ENCODE results near the gene HTT-AS. TPM values are rescaled to one million over a fixed set of nuclear protein-coding genes. Genes with fewer than 3 reads are reported as not detected.

The HTT-AS gene
- not detected in 2 replicates for total RNA-seq
- not detected in 2 replicates for polyA plus RNA-seq

GRCh38 chr4:3074078-3074845, at the start of gene HTT-AS, which contains the start of gene HTT:
HTT-AS (minus strand) TSS chr4:3074538.
HTT (plus strand) TSS chr4:3074681; CDS start chr4:3074826, 145 bp downstream.
- TF ChIP-seq EZH2phosphoT487 (IDR thresholded peaks at IDR 0.05; ENCODE audit: low read depth, severe bottlenecking, unreplicated experiment) (no peak), CTCF (IDR thresholded peaks at IDR 0.05; ENCODE audit: poor library complexity) (peak; percentile 6), EZH2 (IDR thresholded peaks at IDR 0.05; ENCODE audit: borderline replicate concordance) (no peak)
- H3K27me3 ChIP-seq: no peaks in the 10 kb centered on the region
- 2% methylated on average over 35 of the region's 81 CpGs for WGBS (ENCODE audit: low lambda C conversion rate, missing lambda C conversion rate)
- peaks cover 23% of the 10 kb centered on the region for H4K20me1 ChIP-seq (ENCODE audit: insufficient read depth, poor library complexity, severe bottlenecking)
- H3K79me2 ChIP-seq: peaks cover 36% of the 10 kb centered on the region
- H3K4me3 ChIP-seq: peak within 1 kb of the TSS; percentile 92
- no peaks in the 10 kb centered on the region for H3K9me2 ChIP-seq (replicated peaks; ENCODE audit: insufficient read depth)
- peak within 1 kb of the TSS; percentile 95 for H3K27ac ChIP-seq
- H3K4me2 ChIP-seq: peak within 1 kb of the TSS; percentile 100
- peak; percentile 98 for DNase-seq (ENCODE audit: low spot score)
- H2AFZ ChIP-seq: peak within 1 kb of the TSS; percentile 93
- H3K36me3 ChIP-seq (replicated peaks; ENCODE audit: insufficient read depth, low read depth): no peaks in the 10 kb centered on the region
- H3K4me1 ChIP-seq (ENCODE audit: insufficient read depth): peaks cover 17% of the 10 kb centered on the region
- no peaks in the 10 kb centered on the region for H3K9me3 ChIP-seq (ENCODE audit: low read depth)

DNA sequence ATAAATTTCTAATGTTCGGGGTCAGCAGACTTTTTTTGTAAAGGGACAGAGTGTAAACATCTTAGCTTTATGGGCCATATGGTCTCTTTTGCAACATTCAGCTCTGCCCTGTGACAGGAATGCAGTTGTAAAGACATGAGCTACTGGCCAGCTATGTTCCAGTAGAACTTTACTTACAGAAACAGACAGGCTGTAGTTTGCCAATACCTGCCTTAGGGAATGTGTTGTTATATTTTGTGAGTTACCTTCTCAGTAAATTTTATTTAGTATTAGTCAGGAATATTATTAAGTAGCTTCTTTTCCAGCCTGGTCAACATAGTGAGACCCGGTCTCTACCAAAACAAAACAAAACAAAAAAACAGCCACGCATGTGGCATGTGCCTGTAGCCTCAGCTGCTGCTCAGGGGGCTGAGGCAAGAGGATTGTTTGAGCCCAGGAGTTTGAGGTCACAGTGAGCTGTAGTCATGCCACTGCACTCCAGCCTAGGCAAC, 48.9 kb upstream of the HTT-AS start:
- H3K9me3 ChIP-seq (ENCODE audit: low read depth): no peaks in the 10 kb centered on the region
- no peak overlapping the region for H3K4me3 ChIP-seq
- WGBS (ENCODE audit: low lambda C conversion rate, missing lambda C conversion rate): 56% methylated on average over 3 of the region's 3 CpGs
- no peaks in the 10 kb centered on the region for H3K27me3 ChIP-seq
- peak; percentile 26 for DNase-seq (ENCODE audit: low spot score)
- H2AFZ ChIP-seq: no peak overlapping the region
- H3K4me1 ChIP-seq (ENCODE audit: insufficient read depth): peaks cover 16% of the 10 kb centered on the region
- H4K20me1 ChIP-seq (ENCODE audit: insufficient read depth, poor library complexity, severe bottlenecking): no peaks in the 10 kb centered on the region
- no peaks in the 10 kb centered on the region for H3K79me2 ChIP-seq
- peak overlapping the region; percentile 86 for H3K27ac ChIP-seq
- no peaks in the 10 kb centered on the region for H3K36me3 ChIP-seq (replicated peaks; ENCODE audit: insufficient read depth, low read depth)
- TF ChIP-seq EZH2phosphoT487 (IDR thresholded peaks at IDR 0.05; ENCODE audit: low read depth, severe bottlenecking, unreplicated experiment) (no peak), EZH2 (IDR thresholded peaks at IDR 0.05; ENCODE audit: borderline replicate concordance) (no peak), CTCF (IDR thresholded peaks at IDR 0.05; ENCODE audit: poor library complexity) (no peak)
- peak overlapping the region; percentile 46 for H3K4me2 ChIP-seq
- no peaks in the 10 kb centered on the region for H3K9me2 ChIP-seq (replicated peaks; ENCODE audit: insufficient read depth)

DNA sequence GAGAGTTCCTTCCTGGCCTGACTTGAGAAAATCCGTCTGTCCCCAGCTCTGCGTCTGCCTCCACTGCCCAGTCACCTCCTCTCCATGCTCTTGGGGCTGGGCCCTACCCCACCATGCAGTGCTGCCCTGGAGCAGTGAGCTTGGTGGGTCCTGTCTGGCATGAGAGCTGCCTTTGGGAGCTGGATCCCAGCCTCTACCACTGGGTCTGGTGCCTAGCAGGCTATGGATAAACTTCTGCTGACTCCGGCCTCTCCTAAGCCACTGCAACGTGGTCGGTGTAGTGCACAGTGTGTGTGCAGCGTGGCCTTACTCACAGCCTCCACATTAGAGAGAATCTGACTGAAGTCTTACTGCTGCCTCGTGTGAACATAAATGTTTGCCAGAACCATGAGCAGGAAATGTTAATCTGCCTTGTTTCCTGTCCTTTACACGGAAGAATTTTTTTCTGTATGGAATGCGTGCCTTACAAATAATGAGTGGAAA, 47.8 kb upstream of the HTT-AS start:
- no peak overlapping the region for H3K4me2 ChIP-seq
- no peak overlapping the region for H3K4me3 ChIP-seq
- DNase-seq (ENCODE audit: low spot score): peak; percentile 42
- H3K27ac ChIP-seq: peak overlapping the region; percentile 86
- H2AFZ ChIP-seq: no peak overlapping the region
- WGBS (ENCODE audit: low lambda C conversion rate, missing lambda C conversion rate): 62% methylated on average over 9 of the region's 9 CpGs
- H4K20me1 ChIP-seq (ENCODE audit: insufficient read depth, poor library complexity, severe bottlenecking): no peaks in the 10 kb centered on the region
- no peaks in the 10 kb centered on the region for H3K36me3 ChIP-seq (replicated peaks; ENCODE audit: insufficient read depth, low read depth)
- H3K4me1 ChIP-seq (ENCODE audit: insufficient read depth): peaks cover 16% of the 10 kb centered on the region
- no peaks in the 10 kb centered on the region for H3K79me2 ChIP-seq
- H3K9me3 ChIP-seq (ENCODE audit: low read depth): no peaks in the 10 kb centered on the region
- no peaks in the 10 kb centered on the region for H3K27me3 ChIP-seq
- TF ChIP-seq EZH2 (IDR thresholded peaks at IDR 0.05; ENCODE audit: borderline replicate concordance) (no peak), EZH2phosphoT487 (IDR thresholded peaks at IDR 0.05; ENCODE audit: low read depth, severe bottlenecking, unreplicated experiment) (no peak), CTCF (IDR thresholded peaks at IDR 0.05; ENCODE audit: poor library complexity) (no peak)
- no peaks in the 10 kb centered on the region for H3K9me2 ChIP-seq (replicated peaks; ENCODE audit: insufficient read depth)

All from hepatocyte (in vitro differentiated cells).